GM19193 (cell line): Measurements from ENCODE around the gene TENT5A.

Experiments
- POLR2A ChIP-seq: IDR thresholded peaks from 4 replicates; pipeline ENCODE4 v1.6.1; 2011; ENCODE audit not compliant: insufficient read depth, insufficient read length; ENCODE audit errors: extremely low read depth

The TENT5A gene

GRCh38 chr6:81713205-81713604 is 39.3 kb downstream of the TENT5A start:
- TF ChIP-seq POLR2A = no peak

GRCh38 chr6:81708113-81708699 is 44.3 kb downstream of the TENT5A start:
- no peak for TF ChIP-seq POLR2A

GRCh38 chr6:81704700-81705099 is 47.8 kb downstream of the TENT5A start:
- TF ChIP-seq POLR2A = no peak

- TF ChIP-seq POLR2A = no peak
These were observed 52.1 kb downstream of the TENT5A start for GRCh38 chr6:81700414-81700813.

- no peak for TF ChIP-seq POLR2A
These were observed 54.9 kb downstream of the TENT5A start for GRCh38 chr6:81697559-81697958.

- no peak for TF ChIP-seq POLR2A
These were observed 56.0 kb downstream of the TENT5A start for GRCh38 chr6:81696524-81696923.
